Measurements from ENCODE around the gene GPR161.

The GPR161 gene

GRCh38 chr1:168135921-168136708, 615 bp downstream of the GPR161 start:
- Histone ChIP-seq H3K36me3 (replicated peaks; ENCODE audit: low read depth, low read length) (no peaks in the 10 kb centered on the region), H3K27ac (ENCODE audit: low read length) (no peak overlapping the region), H2AFZ (ENCODE audit: low read depth, low read length) (peak overlapping the region; percentile 87), H3K4me3 (ENCODE audit: low read length) (peak overlapping the region; percentile 96), H3K4me2 (ENCODE audit: low read length) (peak overlapping the region; percentile 90), H3K27me3 (ENCODE audit: low read depth, low read length) (peaks cover 29% of the 10 kb centered on the region), H3K79me2 (ENCODE audit: low read length) (no peaks in the 10 kb centered on the region), H3K9ac (ENCODE audit: low read length) (peak overlapping the region; percentile 76), H3K9me3 (ENCODE audit: insufficient read depth, low read length) (no peaks in the 10 kb centered on the region), H4K20me1 (ENCODE audit: insufficient read depth, low read length) (no peaks in the 10 kb centered on the region), H3K4me1 (ENCODE audit: low read length) (peaks cover 35% of the 10 kb centered on the region)
- TF ChIP-seq, protein P1, sequence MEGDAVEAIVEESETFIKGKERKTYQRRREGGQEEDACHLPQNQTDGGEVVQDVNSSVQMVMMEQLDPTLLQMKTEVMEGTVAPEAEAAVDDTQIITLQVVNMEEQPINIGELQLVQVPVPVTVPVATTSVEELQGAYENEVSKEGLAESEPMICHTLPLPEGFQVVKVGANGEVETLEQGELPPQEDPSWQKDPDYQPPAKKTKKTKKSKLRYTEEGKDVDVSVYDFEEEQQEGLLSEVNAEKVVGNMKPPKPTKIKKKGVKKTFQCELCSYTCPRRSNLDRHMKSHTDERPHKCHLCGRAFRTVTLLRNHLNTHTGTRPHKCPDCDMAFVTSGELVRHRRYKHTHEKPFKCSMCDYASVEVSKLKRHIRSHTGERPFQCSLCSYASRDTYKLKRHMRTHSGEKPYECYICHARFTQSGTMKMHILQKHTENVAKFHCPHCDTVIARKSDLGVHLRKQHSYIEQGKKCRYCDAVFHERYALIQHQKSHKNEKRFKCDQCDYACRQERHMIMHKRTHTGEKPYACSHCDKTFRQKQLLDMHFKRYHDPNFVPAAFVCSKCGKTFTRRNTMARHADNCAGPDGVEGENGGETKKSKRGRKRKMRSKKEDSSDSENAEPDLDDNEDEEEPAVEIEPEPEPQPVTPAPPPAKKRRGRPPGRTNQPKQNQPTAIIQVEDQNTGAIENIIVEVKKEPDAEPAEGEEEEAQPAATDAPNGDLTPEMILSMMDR (IDR thresholded peaks at IDR 0.05; ENCODE audit: low read depth, low read length): peak; percentile 5; the same call in 1 of the 2 replicates
- no peak for TF ChIP-seq EZH2phosphoT487 (IDR thresholded peaks at IDR 0.05; ENCODE audit: low read depth)

DNA sequence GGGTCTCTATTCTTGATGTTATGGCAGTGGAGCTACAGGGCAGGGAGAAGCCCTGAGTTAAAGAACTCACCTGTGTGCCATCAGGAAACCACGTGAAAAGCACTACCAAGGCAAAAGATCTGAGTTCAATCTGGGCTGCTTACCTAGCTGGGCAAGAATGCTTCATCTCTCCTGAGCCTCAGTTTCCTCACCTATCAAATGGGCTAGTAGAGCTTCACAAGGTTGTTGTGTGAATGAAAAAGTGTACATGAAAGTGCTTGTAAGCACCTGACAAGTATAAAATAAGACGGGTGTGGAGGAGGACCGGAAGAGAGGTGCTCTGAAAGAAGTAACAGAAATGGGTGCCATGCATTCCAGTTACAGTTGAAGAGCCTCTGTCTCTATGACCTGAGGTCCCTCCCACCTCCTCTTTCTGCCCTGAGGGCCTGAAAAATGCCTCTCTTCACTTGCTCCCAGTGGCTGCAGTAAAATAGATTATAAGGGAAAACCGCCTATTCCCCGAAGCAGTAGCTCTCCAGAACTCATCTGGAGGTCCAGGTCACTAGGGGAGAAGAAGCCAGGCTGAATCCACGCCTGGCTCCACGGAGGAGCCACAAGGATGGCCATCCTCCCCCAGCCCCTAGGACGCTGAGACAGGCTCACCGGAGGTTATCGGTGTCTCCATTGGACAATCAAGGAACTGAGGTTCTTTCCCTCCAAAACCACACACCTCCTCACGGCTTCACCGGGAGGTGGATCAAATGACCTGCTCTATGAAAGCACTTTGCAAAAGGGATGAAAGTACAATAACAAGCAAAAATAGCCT, 1.4 kb downstream of the GPR161 start:
- peak overlapping the region; percentile 76 for H3K9ac ChIP-seq (ENCODE audit: low read length)
- H3K27me3 ChIP-seq (ENCODE audit: low read depth, low read length): peaks cover 29% of the 10 kb centered on the region
- no peaks in the 10 kb centered on the region for H3K9me3 ChIP-seq (ENCODE audit: insufficient read depth, low read length)
- peak overlapping the region; percentile 96 for H3K4me3 ChIP-seq (ENCODE audit: low read length)
- no peak for TF ChIP-seq EZH2phosphoT487 (IDR thresholded peaks at IDR 0.05; ENCODE audit: low read depth)
- TF ChIP-seq, protein P1 (IDR thresholded peaks at IDR 0.05; ENCODE audit: low read depth, low read length): no peak
- H2AFZ ChIP-seq (ENCODE audit: low read depth, low read length): peak overlapping the region; percentile 87
- H3K79me2 ChIP-seq (ENCODE audit: low read length): no peaks in the 10 kb centered on the region
- H4K20me1 ChIP-seq (ENCODE audit: insufficient read depth, low read length): no peaks in the 10 kb centered on the region
- peaks cover 35% of the 10 kb centered on the region for H3K4me1 ChIP-seq (ENCODE audit: low read length)
- no peaks in the 10 kb centered on the region for H3K36me3 ChIP-seq (replicated peaks; ENCODE audit: low read depth, low read length)
- no peak overlapping the region for H3K27ac ChIP-seq (ENCODE audit: low read length)
- peak overlapping the region; percentile 90 for H3K4me2 ChIP-seq (ENCODE audit: low read length)

DNA sequence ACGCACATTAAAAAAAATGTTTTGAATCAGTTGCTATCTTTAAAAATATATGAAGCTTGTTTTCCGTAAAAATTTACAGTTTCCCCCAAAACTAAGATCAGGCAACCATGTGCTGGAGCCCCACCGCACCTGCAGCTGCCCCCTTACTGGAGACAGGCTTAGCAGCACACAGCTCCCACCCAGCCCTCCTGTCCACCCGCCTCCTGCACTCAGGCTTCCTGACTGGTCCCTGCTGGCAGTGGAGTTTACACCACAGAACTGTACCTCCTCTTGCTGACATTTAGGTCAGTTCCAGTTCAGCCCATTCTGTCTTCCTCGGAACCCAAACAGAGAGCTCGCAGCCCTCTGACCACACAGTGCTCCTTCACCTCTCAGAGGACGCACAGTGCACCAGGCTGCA, 2.1 kb downstream of the GPR161 start:
- H3K4me2 ChIP-seq (ENCODE audit: low read length): peak overlapping the region; percentile 90
- H3K79me2 ChIP-seq (ENCODE audit: low read length): no peaks in the 10 kb centered on the region
- H2AFZ ChIP-seq (ENCODE audit: low read depth, low read length): no peak overlapping the region
- no peak overlapping the region for H3K27ac ChIP-seq (ENCODE audit: low read length)
- H3K27me3 ChIP-seq (ENCODE audit: low read depth, low read length): peaks cover 29% of the 10 kb centered on the region
- no peak overlapping the region for H3K9ac ChIP-seq (ENCODE audit: low read length)
- peaks cover 32% of the 10 kb centered on the region for H3K4me1 ChIP-seq (ENCODE audit: low read length)
- no peak for TF ChIP-seq EZH2phosphoT487 (IDR thresholded peaks at IDR 0.05; ENCODE audit: low read depth)
- TF ChIP-seq, protein P1 (IDR thresholded peaks at IDR 0.05; ENCODE audit: low read depth, low read length): no peak
- H3K4me3 ChIP-seq (ENCODE audit: low read length): peak overlapping the region; percentile 96; the same call in 1 of the 2 replicates
- H4K20me1 ChIP-seq (ENCODE audit: insufficient read depth, low read length): no peaks in the 10 kb centered on the region
- H3K36me3 ChIP-seq (replicated peaks; ENCODE audit: low read depth, low read length): no peaks in the 10 kb centered on the region
- no peaks in the 10 kb centered on the region for H3K9me3 ChIP-seq (ENCODE audit: insufficient read depth, low read length)

- no peaks in the 10 kb centered on the region for H4K20me1 ChIP-seq (ENCODE audit: insufficient read depth, low read length)
- peaks cover 29% of the 10 kb centered on the region for H3K27me3 ChIP-seq (ENCODE audit: low read depth, low read length)
- no peaks in the 10 kb centered on the region for H3K79me2 ChIP-seq (ENCODE audit: low read length)
- no peak overlapping the region for H3K9ac ChIP-seq (ENCODE audit: low read length)
- no peaks in the 10 kb centered on the region for H3K36me3 ChIP-seq (replicated peaks; ENCODE audit: low read depth, low read length)
- TF ChIP-seq EZH2phosphoT487 (IDR thresholded peaks at IDR 0.05; ENCODE audit: low read depth): no peak
- TF ChIP-seq, protein P1 (IDR thresholded peaks at IDR 0.05; ENCODE audit: low read depth, low read length): no peak
- H2AFZ ChIP-seq (ENCODE audit: low read depth, low read length): no peak overlapping the region
- H3K4me2 ChIP-seq (ENCODE audit: low read length): no peak overlapping the region
- no peak overlapping the region for H3K27ac ChIP-seq (ENCODE audit: low read length)
- H3K9me3 ChIP-seq (ENCODE audit: insufficient read depth, low read length): no peaks in the 10 kb centered on the region
- H3K4me3 ChIP-seq (ENCODE audit: low read length): no peak overlapping the region
- H3K4me1 ChIP-seq (ENCODE audit: low read length): peaks cover 27% of the 10 kb centered on the region
Measured at GRCh38 chr1:168134132-168134531, 2.6 kb downstream of the GPR161 start.

Data from OCI-LY3 (cell line).